Caco-2 (cell line): ENCODE measurements around the gene CCNA2. TPM values are rescaled to one million over a fixed set of nuclear protein-coding genes. Genes with fewer than 3 reads are reported as not detected.

Source experiments
- BruUV-seq: library from RNA; stranded (reverse); fragments of 400-500 nt; replicated peaks from 2 replicates; lab custom pipeline; 2021; lab: Mats Ljungman, UMichigan
- CTCF ChIA-PET: fragments of 300-600 bp; sonication (Branson Sonifier 250); formaldehyde crosslinking; loops from one replicate; lab custom pipeline; 2022; ENCODE audit warnings: antibody characterized with exemption; lab: Charles Lee
- POLR2A ChIA-PET: fragments of 300-600 bp; sonication (Branson Sonifier 250); formaldehyde crosslinking; loops from one replicate; lab custom pipeline; 2022; ENCODE audit warnings: antibody characterized with exemption; lab: Charles Lee
- DNase-seq, 2 experiments: peaks; one replicate each; pipeline versions ENCODE4 v3.0.0 to v3.0.0-alpha.2; 2020 to 2022
- H3K27me3 ChIP-seq: replicated peaks from 2 replicates; pipeline ENCODE4 v1.6.0; 2011; ENCODE audit warnings: low read length; ENCODE audit not compliant: control insufficient read depth, insufficient read depth
- H3K36me3 ChIP-seq: 2 replicates; pipeline ENCODE4 v1.5.1; 2011; ENCODE audit warnings: low read length; ENCODE audit not compliant: control insufficient read depth, insufficient read depth
- H3K4me1 ChIP-seq: fragments of 250-450 bp; sonication (Bioruptor Pico); 2 replicates; pipeline ENCODE4 v1.5.1; 2020; ENCODE audit warnings: mild to moderate bottlenecking
- H3K4me3 ChIP-seq: 2 replicates; pipeline ENCODE4 v1.5.1; 2011; ENCODE audit warnings: low read depth, mild to moderate bottlenecking, control low read depth, low read length
- H3K9me3 ChIP-seq: fragments of 250-450 bp; sonication (Bioruptor Pico); 2 replicates; pipeline ENCODE4 v1.5.1; 2020; ENCODE audit warnings: mild to moderate bottlenecking, moderate library complexity
- H3K27ac Mint-ChIP-seq: one replicate; pipeline ENCODE4 v1.8.0; 2022; ENCODE audit warnings: mixed read lengths; ENCODE audit not compliant: unreplicated experiment
- H3K27me3 Mint-ChIP-seq: one replicate; pipeline ENCODE4 v1.8.0; 2022; ENCODE audit warnings: mixed read lengths; ENCODE audit not compliant: insufficient read depth, unreplicated experiment
- H3K36me3 Mint-ChIP-seq: one replicate; pipeline ENCODE4 v1.8.0; 2022; ENCODE audit warnings: mild to moderate bottlenecking, mixed read lengths; ENCODE audit not compliant: insufficient read depth, unreplicated experiment
- H3K4me1 Mint-ChIP-seq: one replicate; pipeline ENCODE4 v1.8.0; 2022; ENCODE audit warnings: low read depth, mixed read lengths; ENCODE audit not compliant: unreplicated experiment
- H3K4me3 Mint-ChIP-seq: one replicate; pipeline ENCODE4 v1.8.0; 2022; ENCODE audit warnings: mild to moderate bottlenecking, moderate library complexity, mixed read lengths; ENCODE audit not compliant: unreplicated experiment
- H3K9me3 Mint-ChIP-seq: one replicate; pipeline ENCODE4 v1.8.0; 2022; ENCODE audit warnings: mixed read lengths; ENCODE audit not compliant: unreplicated experiment
- CTCF ChIP-seq, 2 experiments: fragments of 200-600 bp in 1 of 2; IDR thresholded peaks; 1 replicate in 1 of 2; 2 replicates in 1 of 2; pipeline versions ENCODE4 v1.5.1 to v1.8.0; 2011 to 2022; ENCODE audit warnings: antibody characterized with exemption in 1 of 2, control low read depth in 1 of 2, inconsistent platforms in 1 of 2, low read depth in 1 of 2, low read length in 1 of 2, mild to moderate bottlenecking in 1 of 2, moderate library complexity in 1 of 2; ENCODE audit not compliant: insufficient read depth in 1 of 2, severe bottlenecking in 1 of 2, unreplicated experiment in 1 of 2
- intact Hi-C: fragments of 100-400 bp; cut with micrococcal nuclease; formaldehyde crosslinking; loops from one replicate; pipeline ENCODE4 v1.10.0; 2022; ENCODE audit not compliant: unreplicated experiment
- total RNA-seq: library from RNA; stranded (reverse); gene quantifications from 2 replicates; pipeline ENCODE4 v1.2.3, GENCODE V29; 2022

CCNA2 gene
- total RNA-seq, 1 experiment from 2014 or later: 97.9 TPM

GRCh38 chr4:121771869-121772268 lies 51.8 kb downstream of the CCNA2 start:
- no peaks in the 10 kb centered on the region for H3K36me3 ChIP-seq
- intact Hi-C loops: no loop called here
- no peak overlapping the region for H3K4me3 Mint-ChIP-seq
- no peak overlapping the region for H3K4me3 ChIP-seq
- no peak for DNase-seq
- peaks cover 19% of the 10 kb centered on the region for H3K27me3 Mint-ChIP-seq
- no peak for TF ChIP-seq CTCF (IDR thresholded peaks at IDR 0.05; ENCODE audit: insufficient read depth in 1 of 2, low read depth in 1 of 2, low read length in 1 of 2, severe bottlenecking in 1 of 2, unreplicated experiment in 1 of 2)
- ChIA-PET POLR2A (no interaction called here), CTCF (no interaction called here)
- no peaks in the 10 kb centered on the region for H3K9me3 Mint-ChIP-seq
- H3K4me1 Mint-ChIP-seq: no peaks in the 10 kb centered on the region
- no peaks in the 10 kb centered on the region for H3K27me3 ChIP-seq
- H3K4me1 ChIP-seq: no peaks in the 10 kb centered on the region
- BruUV-seq: no TSS peak
- no peaks in the 10 kb centered on the region for H3K9me3 ChIP-seq
- H3K36me3 Mint-ChIP-seq: no peaks in the 10 kb centered on the region
- H3K27ac Mint-ChIP-seq: no peak overlapping the region

GRCh38 chr4:121769341-121769740 lies 54.3 kb downstream of the CCNA2 start:
- no TSS peak for BruUV-seq
- H3K4me1 ChIP-seq: no peaks in the 10 kb centered on the region
- intact Hi-C loops: no loop called here
- no peaks in the 10 kb centered on the region for H3K36me3 ChIP-seq
- H3K9me3 ChIP-seq: no peaks in the 10 kb centered on the region
- H3K9me3 Mint-ChIP-seq: no peaks in the 10 kb centered on the region
- H3K4me3 ChIP-seq: no peak overlapping the region
- no peak overlapping the region for H3K27ac Mint-ChIP-seq
- H3K27me3 Mint-ChIP-seq: peaks cover 16% of the 10 kb centered on the region
- no peaks in the 10 kb centered on the region for H3K27me3 ChIP-seq
- ChIA-PET CTCF (no interaction called here), POLR2A (no interaction called here)
- no peak for TF ChIP-seq CTCF (IDR thresholded peaks at IDR 0.05; ENCODE audit: insufficient read depth in 1 of 2, low read depth in 1 of 2, low read length in 1 of 2, severe bottlenecking in 1 of 2, unreplicated experiment in 1 of 2)
- no peak for DNase-seq
- no peaks in the 10 kb centered on the region for H3K36me3 Mint-ChIP-seq
- H3K4me3 Mint-ChIP-seq: no peak overlapping the region
- no peaks in the 10 kb centered on the region for H3K4me1 Mint-ChIP-seq

- no peak overlapping the region for H3K4me3 ChIP-seq
- H3K4me3 Mint-ChIP-seq: no peak overlapping the region
- no TSS peak for BruUV-seq
- H3K27me3 ChIP-seq: no peaks in the 10 kb centered on the region
- no peaks in the 10 kb centered on the region for H3K4me1 Mint-ChIP-seq
- no peak for TF ChIP-seq CTCF (IDR thresholded peaks at IDR 0.05; ENCODE audit: insufficient read depth in 1 of 2, low read depth in 1 of 2, low read length in 1 of 2, severe bottlenecking in 1 of 2, unreplicated experiment in 1 of 2)
- H3K9me3 ChIP-seq: no peaks in the 10 kb centered on the region
- intact Hi-C loops: no loop called here
- H3K9me3 Mint-ChIP-seq: no peaks in the 10 kb centered on the region
- CTCF ChIA-PET: no interaction called here
- peaks cover 14% of the 10 kb centered on the region for H3K27me3 Mint-ChIP-seq
- no peaks in the 10 kb centered on the region for H3K4me1 ChIP-seq
- DNase-seq: no peak
- no peak overlapping the region for H3K27ac Mint-ChIP-seq
- H3K36me3 Mint-ChIP-seq: no peaks in the 10 kb centered on the region
- H3K36me3 ChIP-seq: no peaks in the 10 kb centered on the region
- POLR2A ChIA-PET: no interaction called here
Observed at GRCh38 chr4:121767166-121767565, 56.5 kb downstream of the CCNA2 start.

Other genes starting within 250 kb of the CCNA2 start
- 328 and 359 TPM in 2 replicates for gene ANXA5, start 126.9 kb downstream of the CCNA2 start, total RNA-seq
- not detected in 2 replicates for gene SMIM43, start 58.7 kb downstream of the CCNA2 start, total RNA-seq
- gene EXOSC9, start 22.6 kb downstream of the CCNA2 start, total RNA-seq: 32.5 and 32.6 TPM in 2 replicates
- gene BBS7, start 46.6 kb upstream of the CCNA2 start, total RNA-seq: 17.1 and 19.9 TPM in 2 replicates
- 0.91 and 1.1 TPM in 2 replicates for gene TRPC3, start 128.2 kb upstream of the CCNA2 start, total RNA-seq